IPS DF 4.7 (cell line): ENCODE results near the gene WDR17.

Experiments
- DNase-seq: peaks from one replicate; pipeline ENCODE4 v3.0.0-alpha.2; 2013; ENCODE audit warnings: low spot score; ENCODE audit errors: extremely low read depth

The WDR17 gene

DNA sequence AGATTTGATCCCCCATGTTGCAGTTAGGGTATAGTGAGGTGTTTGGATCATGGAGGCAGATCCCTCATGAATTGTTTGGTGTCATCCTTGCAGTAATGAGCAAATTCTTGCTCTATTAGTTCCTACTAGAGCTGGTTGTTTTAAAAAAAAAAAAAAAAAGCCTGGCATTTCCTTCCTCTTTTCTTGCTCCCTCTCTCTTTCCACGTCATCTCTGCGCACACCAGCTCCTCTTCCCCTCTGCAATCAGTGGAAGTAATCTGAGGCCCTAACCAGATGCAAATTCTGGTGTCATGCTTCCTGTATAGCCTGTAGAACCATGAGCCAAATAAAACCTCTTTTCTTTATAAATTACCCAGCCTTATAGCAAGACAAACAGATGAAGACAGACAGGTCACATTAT, 24.5 kb downstream of the WDR17 start:
- no peak for DNase-seq

DNA sequence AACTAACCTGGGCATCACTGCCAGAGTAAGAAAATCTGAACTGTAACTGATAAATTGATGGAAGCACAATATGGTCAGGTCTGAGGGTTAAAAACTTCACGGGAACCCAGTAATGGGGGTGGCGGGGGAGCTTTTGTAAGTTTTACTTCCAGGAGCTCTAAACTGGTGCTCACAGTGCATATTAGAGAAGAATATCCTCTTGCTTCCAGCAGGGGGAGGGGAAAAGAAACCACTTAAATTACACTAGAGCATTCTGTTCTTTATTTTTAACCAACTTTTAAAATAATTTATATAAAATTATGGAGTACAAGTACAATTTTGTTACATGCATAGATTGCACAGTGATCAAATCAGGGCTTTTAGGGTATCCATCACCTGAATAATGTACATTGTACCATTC, 33.7 kb downstream of the WDR17 start:
- no peak for DNase-seq

DNA sequence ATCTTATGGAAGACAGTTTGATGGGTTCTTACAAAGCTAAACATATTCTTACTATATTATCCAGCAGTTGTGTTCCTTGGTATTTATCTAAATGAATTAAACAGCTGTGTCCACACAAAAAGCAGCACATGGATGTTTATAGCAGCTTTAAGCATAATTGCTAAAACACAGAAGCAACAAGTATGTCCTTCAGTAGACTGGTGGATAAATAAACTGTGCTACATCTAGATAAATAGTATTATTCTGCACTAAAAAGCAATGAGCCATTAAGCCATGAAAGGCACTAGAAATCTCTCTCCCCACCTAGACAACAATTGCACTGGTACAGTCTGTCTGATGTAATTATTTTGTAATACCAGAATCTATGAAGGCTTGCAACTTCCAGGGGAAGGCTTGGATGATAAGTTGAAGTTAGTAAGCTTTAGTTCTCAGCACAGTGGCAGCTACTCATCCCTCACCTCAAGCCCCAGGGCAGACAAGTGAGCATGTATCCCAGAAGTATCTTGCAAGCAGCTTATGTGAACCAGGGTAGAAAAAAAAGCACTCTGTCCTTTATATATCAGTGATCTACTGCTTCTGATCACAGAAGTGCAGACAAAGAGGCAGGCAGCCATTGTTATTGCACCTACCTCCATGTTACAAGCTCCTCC, 36.9 kb downstream of the WDR17 start:
- DNase-seq, result no peak

DNA sequence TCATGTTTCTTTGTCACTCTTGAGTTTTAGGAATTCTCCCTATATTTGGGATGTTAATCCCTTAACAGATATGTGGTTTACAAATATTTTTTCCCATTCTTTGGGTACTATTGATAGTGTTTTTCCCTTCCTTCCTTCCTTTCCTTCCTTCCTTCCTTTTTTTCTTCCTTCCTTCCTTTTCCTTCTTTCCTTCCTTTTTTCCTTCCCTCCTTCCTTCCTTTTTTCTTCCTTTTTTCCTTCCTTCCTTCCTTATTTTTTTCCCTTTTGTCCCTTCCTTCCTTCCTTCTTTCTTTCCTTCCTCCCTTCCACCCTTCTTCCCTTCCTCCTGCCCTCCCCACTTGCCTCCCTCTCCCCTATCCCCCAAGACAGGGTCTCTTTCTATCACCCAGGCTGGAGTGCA, 42.1 kb downstream of the WDR17 start:
- no peak for DNase-seq

DNA sequence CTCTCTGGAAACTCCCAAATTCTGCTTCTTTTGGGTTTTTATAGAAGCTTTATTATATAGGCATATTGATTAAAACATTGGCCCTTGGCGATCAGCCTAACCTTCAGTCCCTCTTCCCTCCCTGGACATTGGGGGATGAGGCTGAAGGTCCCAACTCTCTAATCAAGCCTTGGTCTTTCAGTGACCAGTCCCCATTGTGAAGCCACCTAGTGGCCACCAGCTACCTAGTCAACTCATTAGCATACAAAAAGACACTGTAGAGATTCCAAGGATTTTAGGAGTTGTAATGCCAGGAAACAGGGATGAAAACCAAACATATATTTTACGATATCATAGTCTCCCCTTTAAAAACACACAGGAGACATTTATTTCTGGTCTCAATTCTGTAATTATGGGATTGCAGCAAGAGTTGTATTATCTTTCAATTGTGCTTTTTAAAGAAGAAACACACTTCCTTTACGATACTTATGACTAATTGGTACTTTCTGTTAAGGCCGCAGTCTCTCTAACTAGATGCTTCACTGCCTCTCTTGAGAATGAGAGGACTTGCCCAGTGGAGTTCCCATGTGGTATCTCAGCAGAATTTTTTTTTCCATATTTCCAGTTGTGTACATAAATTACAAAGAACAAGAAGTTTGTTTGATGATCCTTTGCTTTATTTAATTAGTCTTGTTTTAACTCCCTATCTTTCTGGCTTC, 58.2 kb downstream of the WDR17 start:
- peak; percentile 33 for DNase-seq

DNA sequence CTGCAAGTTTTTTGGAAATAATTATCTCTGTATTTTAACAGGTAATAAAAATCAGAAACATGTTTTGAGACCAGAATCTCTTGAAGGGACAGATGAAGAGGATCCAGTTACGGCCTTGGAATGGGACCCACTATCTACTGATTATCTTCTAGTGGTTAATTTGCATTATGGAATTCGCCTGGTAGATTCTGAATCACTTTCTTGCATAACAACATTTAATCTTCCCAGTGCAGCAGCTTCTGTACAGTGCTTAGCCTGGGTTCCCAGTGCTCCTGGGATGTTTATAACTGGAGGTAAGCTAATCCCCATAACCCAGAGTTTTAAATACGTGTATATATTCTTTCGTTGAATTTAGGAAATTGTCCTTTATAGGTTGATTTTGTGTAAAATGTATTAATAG, 59.4 kb downstream of the WDR17 start:
- DNase-seq, result no peak

DNA sequence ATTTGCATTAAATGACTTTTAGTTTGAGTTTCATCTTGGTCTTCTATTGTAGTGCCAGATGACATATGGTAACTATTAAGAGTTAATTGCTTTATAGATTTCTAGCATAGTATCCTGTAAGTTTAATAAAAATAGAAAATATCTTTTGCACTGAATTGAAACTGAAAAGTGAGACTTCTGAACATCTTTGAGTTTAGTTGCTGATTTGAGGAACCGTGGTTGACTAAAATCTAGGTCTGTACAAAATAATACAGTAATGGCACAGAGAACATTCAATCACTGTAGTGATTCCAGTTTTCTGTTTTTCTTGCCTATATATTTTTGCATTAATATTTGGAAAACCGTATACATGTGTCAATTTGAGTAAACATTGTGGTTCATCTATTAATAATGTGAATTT, 69.0 kb downstream of the WDR17 start:
- no peak for DNase-seq

DNA sequence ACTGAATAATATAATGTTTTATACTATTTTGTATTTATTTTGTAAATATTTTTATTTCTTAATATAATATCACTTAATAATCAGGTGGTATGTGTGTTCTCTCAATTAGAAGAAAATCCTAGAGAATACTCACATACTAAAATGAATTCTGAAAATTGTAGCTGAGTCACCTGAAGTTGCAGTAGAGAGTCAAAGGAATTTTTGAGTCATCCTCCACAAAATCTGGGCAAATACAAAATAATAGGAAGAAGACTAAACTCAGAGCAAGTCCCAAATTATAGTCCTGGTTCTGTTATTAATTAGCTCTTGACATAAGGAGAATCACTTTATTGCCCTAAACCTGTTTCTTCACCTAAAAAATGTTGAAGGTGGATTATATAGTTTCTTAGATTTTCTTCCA, 72.0 kb downstream of the WDR17 start:
- no peak for DNase-seq

DNA sequence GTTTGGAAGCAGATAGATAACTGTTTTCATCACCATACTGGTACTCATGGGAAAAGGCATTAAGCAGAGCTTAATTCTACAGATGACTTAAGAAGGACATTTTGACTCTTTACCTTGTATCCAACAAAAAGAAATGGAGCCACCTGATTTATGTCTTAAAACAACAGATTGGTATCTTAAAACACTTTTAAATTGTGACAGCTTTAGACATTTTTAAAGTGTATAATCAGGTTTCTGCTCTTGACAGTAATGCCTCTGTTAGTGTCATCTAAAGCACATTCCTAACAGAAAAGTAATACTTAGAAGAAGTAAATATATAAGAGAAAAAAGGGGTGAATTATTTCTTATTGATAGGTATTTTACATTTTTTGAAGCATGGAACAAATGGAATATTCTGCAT, 73.9 kb downstream of the WDR17 start:
- no peak for DNase-seq

DNA sequence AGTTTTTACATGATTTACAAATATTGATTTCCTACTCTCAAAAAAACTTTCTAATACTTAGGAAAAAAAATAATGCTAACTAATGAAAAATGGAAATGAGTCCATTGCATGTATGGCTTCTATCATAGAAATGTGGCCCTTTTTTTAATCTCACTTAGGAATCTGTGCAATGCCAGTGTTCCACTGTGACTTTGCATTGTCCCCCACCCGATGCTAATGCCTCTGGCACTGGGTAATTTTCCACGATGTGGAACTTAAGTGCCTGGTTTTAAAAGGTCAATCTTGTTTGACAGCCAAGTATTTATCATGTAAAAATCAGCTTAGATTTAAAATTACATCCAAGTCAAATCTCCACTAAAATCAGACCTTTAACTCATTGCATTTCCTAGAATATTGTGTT, 76.6 kb downstream of the WDR17 start:
- DNase-seq, result no peak

DNA sequence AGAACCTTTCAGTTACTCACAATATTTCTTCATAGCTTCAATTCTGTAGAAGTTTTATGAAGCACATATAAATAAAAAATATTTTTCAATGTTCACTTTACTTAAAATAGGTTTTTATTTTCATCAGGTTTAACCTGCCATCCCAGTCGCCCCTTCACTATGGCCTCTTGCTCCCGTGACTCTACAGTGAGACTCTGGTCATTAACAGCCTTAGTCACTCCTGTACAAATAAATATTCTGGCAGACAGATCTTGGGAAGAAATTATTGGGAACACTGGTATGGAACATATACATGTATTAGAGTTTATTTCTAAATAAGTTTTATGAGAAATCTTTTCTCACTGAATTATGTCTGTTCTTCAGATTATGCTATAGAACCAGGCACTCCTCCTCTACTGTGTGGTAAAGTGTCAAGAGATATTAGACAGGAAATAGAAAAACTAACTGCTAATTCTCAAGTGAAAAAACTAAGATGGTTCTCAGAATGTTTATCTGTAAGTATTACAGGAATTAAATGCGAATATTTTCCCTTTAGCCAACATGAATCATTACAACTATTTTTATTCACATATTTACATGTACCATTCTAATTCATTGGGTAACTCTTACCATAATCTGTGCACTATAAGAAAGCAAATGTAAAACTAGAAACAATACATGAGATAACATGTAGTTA, 84.2 kb downstream of the WDR17 start:
- DNase-seq, result no peak

DNA sequence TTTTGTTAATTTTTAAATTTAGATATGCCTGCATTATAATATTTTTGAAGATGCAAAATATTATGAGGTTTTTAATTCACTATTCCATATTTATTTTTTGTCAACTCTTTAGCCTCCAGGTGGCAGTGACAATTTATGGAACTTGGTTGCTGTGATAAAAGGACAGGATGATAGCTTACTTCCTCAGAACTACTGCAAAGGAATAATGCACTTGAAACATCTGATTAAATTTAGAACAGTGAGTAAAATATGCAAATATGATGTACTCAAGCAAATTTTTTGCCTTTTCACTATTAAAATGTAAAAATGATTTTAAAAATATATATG, 84.7 kb downstream of the WDR17 start:
- DNase-seq, result no peak

DNA sequence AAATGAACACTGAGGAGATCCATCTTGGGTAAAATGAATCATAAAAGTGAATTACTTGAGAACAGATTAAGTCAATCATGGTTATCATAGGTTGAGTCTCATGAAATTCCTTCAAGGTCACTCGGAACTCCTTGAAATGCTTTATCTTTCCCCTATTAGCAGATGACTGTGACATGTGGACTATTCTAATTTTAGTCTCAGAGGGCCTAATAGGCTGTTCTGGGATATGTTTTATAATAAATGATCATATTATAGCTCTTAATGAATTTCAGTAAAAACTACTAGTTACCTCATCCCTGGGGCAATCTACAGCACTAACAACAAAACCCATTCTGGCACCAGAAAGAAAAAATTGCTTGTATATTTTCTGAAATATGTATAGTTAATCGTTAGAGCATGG, 85.1 kb downstream of the WDR17 start:
- DNase-seq, result no peak

DNA sequence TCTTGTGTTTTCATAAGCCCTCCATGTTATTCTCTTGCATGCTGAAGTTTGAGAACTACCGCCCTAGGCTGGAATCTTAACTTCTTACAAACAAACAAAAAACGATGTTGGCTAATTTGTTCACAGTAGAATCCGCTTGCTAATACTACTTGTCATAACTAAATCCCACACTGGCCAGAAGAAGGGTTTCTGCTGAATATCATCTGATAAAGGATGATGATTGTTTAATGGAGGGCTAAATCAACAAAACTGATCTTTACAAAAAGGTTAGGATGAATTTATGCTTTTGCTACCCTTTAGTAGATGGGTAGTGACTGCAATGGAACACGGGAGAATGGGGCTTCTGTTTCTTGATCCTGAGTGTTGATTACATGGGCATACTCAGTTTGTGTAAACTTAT, 87.5 kb downstream of the WDR17 start:
- no peak for DNase-seq

DNA sequence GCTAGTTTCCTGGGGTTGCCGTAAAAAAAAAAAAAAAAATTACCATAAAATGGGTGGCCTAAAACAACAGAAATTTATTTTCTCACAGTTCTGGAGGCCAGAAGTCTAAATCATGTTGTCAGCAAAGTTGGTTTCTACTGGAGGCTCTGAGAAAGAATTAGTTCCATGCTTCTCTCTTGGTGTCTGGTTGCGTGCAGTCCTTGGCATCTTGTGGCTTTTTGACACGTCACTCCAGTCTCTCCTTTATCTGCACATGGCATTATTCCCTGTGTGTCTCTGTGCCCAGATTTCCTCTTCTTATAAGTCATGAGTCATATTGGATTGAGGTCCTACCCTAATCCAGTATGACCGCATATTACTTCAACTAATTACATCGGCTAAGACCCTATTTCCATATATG, 91.0 kb downstream of the WDR17 start:
- no peak for DNase-seq

DNA sequence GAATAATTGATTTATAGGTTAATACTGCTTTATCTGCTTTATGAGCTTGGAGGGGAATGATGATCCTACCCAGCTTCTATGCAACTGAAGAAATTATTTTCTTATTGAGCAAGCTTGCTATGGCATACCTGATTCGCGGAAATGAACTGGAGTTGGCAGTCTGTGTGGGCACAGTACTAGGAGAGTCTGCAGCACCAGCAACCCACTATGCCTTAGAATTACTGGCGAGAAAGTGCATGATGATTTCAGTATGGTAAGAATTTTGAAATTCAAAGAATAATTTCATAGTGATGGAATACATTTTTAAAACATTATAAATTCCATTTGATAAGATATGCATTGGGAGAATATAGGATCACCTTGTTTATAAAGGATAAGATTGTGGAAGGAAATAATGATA, 97.4 kb downstream of the WDR17 start:
- no peak for DNase-seq

DNA sequence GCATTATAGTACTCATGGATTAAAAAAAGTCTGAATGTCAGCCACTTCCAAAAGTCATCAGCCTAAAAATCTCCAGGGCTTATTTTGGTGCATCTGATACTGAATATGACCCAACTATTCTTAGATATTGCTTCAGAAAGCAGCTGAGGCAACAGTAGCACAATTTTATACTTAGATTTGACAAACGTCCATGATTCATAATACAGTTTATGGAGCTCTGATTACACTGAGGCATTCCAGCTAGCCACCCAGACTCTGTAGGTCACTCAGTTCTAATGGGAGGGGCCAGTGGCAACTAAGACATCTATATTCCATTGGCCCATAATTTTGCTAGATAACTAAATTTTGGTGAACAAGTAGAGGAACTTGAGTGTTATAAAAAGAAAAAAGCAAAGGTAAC, 119.4 kb downstream of the WDR17 start:
- no peak for DNase-seq

DNA sequence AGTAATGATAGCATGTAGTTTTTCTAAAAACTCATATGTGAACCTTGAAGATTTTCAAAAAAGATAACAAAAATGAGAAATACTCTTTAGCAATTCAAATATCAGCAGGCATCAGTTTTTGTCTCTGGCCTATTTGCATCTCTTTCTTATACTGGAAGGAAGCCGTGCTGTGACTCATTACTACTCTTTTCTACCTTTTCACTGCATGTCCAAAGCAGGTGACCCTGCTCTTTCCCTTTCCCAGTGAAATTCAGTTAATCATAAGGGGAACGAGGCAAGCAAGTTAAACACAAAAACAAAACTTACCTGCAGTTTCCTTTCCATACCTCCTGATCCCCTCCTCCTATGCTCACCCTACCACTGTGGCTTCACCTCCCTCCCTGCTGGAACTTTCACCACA, 120.4 kb downstream of the WDR17 start:
- no peak for DNase-seq

DNA sequence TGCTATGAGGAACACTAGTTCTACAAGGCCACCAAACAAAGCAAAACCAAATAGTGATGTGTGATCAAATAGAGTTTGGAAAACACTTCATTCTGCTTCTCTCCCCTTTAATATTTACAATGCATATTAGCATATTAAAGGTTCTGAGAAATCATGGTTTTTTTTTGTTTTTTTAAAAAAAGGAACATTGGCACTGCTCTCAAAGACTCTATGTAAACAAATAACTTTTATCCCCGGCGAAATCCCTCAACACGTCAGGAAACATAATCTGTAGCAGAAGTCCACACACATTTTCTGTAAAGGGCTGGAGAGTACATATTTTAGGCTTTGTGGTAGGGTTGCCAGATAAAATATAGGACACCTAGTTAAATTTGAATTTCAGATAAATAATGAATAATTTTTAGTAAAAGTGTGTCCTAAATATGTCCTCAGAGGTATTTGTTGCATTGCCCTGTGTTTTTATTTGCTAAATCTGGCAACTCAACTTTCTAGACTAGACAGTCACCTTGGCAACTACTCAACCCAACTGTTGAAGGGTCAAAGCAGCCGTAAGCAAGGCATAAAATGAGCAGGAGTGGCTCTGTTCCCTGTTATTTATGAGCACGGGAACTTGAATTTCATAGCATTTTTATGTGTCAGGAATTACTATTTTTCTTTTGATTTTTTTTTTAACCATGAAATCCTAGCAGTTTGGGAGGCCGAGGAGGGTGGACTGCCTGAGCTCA, 121.2 kb downstream of the WDR17 start:
- no peak for DNase-seq

DNA sequence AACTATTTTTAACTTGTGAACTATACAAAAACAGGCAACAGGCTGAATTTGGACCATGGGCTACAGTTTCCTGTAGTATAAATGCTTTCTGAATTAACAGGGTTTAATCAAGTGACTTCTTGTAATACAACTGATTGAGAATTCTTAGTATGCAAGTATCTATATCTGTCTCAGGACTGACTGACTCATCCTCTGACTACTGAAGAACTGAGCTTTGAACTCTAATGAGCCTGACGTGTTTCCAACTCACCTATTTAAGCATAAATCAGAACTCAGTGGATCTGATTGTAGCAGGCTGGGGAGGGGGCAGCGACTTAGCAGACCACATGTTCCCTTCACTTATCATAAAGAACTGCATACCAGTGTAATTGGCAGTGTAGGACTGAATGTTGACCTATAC, 122.0 kb downstream of the WDR17 start:
- DNase-seq, result no peak

DNA sequence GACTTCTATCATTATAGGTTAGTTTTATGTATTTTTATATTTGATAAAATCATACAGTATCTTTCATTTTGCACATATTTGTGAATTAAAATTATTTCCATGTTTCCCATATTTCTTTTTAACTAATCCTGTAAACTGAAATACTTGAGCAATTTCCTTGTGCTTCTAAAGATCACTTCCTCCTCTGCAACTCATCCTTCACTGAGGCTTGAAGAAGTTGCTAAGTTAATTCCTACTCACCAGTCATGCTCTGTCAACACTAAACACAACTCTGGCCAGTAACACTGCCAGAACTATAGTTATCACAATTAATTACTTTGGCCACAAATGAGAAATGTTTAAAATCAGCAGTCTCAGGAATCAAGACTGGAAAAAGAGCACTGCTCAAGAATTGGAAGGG, 123.0 kb downstream of the WDR17 start:
- DNase-seq, result no peak
